Measurements from ENCODE around the gene VPS13D.

Gene VPS13D

GRCh38 chr1:12539705-12540579 lies 310.1 kb downstream of the VPS13D start:
- peak; percentile 86 for DNase-seq (ENCODE audit: low spot score)

- DNase-seq (ENCODE audit: low spot score), result no peak
These were observed 310.9 kb downstream of the VPS13D start for GRCh38 chr1:12540580-12541273.

- no peak for DNase-seq (ENCODE audit: low spot score)
These were observed 311.7 kb downstream of the VPS13D start for GRCh38 chr1:12541274-12542137.

- no peak for DNase-seq (ENCODE audit: low spot score)
These were observed 312.3 kb downstream of the VPS13D start for GRCh38 chr1:12542138-12542465.

GRCh38 chr1:12542616-12543592 lies 313.1 kb downstream of the VPS13D start:
- DNase-seq (ENCODE audit: low spot score), result no peak

GRCh38 chr1:12543740-12544154 lies 313.9 kb downstream of the VPS13D start:
- DNase-seq (ENCODE audit: low spot score), result no peak

- no peak for DNase-seq (ENCODE audit: low spot score)
These were observed 314.5 kb downstream of the VPS13D start for GRCh38 chr1:12544357-12544756.

GRCh38 chr1:12544992-12545391 lies 315.2 kb downstream of the VPS13D start:
- no peak for DNase-seq (ENCODE audit: low spot score)

GRCh38 chr1:12546771-12547585 lies 317.1 kb downstream of the VPS13D start:
- DNase-seq (ENCODE audit: low spot score), result no peak

- no peak for DNase-seq (ENCODE audit: low spot score)
These were observed 317.9 kb downstream of the VPS13D start for GRCh38 chr1:12547586-12548225.

GRCh38 chr1:12548279-12548972 lies 318.6 kb downstream of the VPS13D start:
- DNase-seq (ENCODE audit: low spot score), result no peak

- no peak for DNase-seq (ENCODE audit: low spot score)
These were observed 319.2 kb downstream of the VPS13D start for GRCh38 chr1:12548973-12549459.

- peak; percentile 79 for DNase-seq (ENCODE audit: low spot score)
These were observed 319.9 kb downstream of the VPS13D start for GRCh38 chr1:12549460-12550349.

- no peak for DNase-seq (ENCODE audit: low spot score)
These were observed 321.8 kb downstream of the VPS13D start for GRCh38 chr1:12551584-12551983.

- no peak for DNase-seq (ENCODE audit: low spot score)
These were observed 322.5 kb downstream of the VPS13D start for GRCh38 chr1:12552111-12552888.

GRCh38 chr1:12552951-12553921 lies 323.4 kb downstream of the VPS13D start:
- no peak for DNase-seq (ENCODE audit: low spot score)

Measured in left forelimb (tissue), 1 donor.